Neural progenitor cell (in vitro differentiated cells): Measurements from ENCODE around the gene MAN1A1. TPM values are rescaled to one million over a fixed set of nuclear protein-coding genes. Genes with fewer than 3 reads are reported as not detected.

Source experiments
- DNase-seq: peaks from one replicate; pipeline ENCODE4 v3.0.0-alpha.2; 2016; ENCODE audit warnings: low spot score
- H2AFZ ChIP-seq: fragments of 200-600 bp; sonication (generic); replicated peaks from 2 replicates; pipeline ENCODE4 v1.6.1; 2016; ENCODE audit warnings: antibody characterized with exemption
- H3F3A ChIP-seq: fragments of 200-600 bp; sonication (generic); 2 replicates; pipeline ENCODE4 v1.6.1; 2016; ENCODE audit warnings: antibody characterized with exemption, low read depth
- H3K27ac ChIP-seq: fragments of 200-600 bp; sonication (generic); 2 replicates; pipeline ENCODE4 v1.5.1; 2016; ENCODE audit warnings: mild to moderate bottlenecking
- H3K27me3 ChIP-seq: fragments of 200-600 bp; sonication (generic); 2 replicates; pipeline ENCODE4 v1.6.1; 2016; ENCODE audit warnings: mild to moderate bottlenecking, moderate library complexity
- H3K36me3 ChIP-seq: fragments of 200-600 bp; sonication (generic); 2 replicates; pipeline ENCODE4 v1.5.1; 2016
- H3K4me1 ChIP-seq: fragments of 200-600 bp; sonication (generic); 2 replicates; pipeline ENCODE4 v1.6.1; 2016; ENCODE audit warnings: mixed run types
- H3K4me2 ChIP-seq: fragments of 200-600 bp; sonication (generic); 2 replicates; pipeline ENCODE4 v1.6.1; 2016
- H3K4me3 ChIP-seq: fragments of 200-600 bp; sonication (generic); 2 replicates; pipeline ENCODE4 v1.5.1; 2016
- H3K79me2 ChIP-seq: fragments of 200-600 bp; sonication (generic); 2 replicates; pipeline ENCODE4 v1.6.1; 2016; ENCODE audit warnings: low read depth
- H3K9ac ChIP-seq: fragments of 200-600 bp; sonication (generic); 2 replicates; pipeline ENCODE4 v1.6.1; 2016
- H3K9me3 ChIP-seq: fragments of 200-600 bp; sonication (generic); 2 replicates; pipeline ENCODE4 v1.5.1; 2016; ENCODE audit warnings: low read depth
- H4K20me1 ChIP-seq: fragments of 200-600 bp; sonication (generic); 2 replicates; pipeline ENCODE4 v1.6.1; 2016; ENCODE audit warnings: low read depth
- H3K27ac Mint-ChIP-seq: 3 replicates; pipeline ENCODE4 v1.8.0; 2021; ENCODE audit warnings: mixed read lengths
- H3K27me3 Mint-ChIP-seq: 2 replicates; pipeline ENCODE4 v1.8.0; 2022; ENCODE audit warnings: low read depth, mild to moderate bottlenecking, inconsistent platforms, moderate library complexity, mixed read lengths; ENCODE audit not compliant: insufficient read depth
- H3K36me3 Mint-ChIP-seq: 3 replicates; pipeline ENCODE4 v1.8.0; 2021; ENCODE audit warnings: mixed read lengths
- H3K4me1 Mint-ChIP-seq: 3 replicates; pipeline ENCODE4 v1.8.0; 2021; ENCODE audit warnings: mixed read lengths
- H3K4me3 Mint-ChIP-seq: 3 replicates; pipeline ENCODE4 v1.8.0; 2021; ENCODE audit warnings: mild to moderate bottlenecking, moderate library complexity, mixed read lengths
- H3K9me3 Mint-ChIP-seq: 3 replicates; pipeline ENCODE4 v1.8.0; 2020; ENCODE audit warnings: mixed read lengths
- CTCF ChIP-seq: fragments of 200-600 bp; sonication (generic); IDR thresholded peaks from 2 replicates; pipeline ENCODE4 v1.5.1; 2017; ENCODE audit warnings: antibody characterized with exemption, mild to moderate bottlenecking
- EZH2 ChIP-seq: fragments of 200-600 bp; sonication (generic); IDR thresholded peaks from 2 replicates; pipeline ENCODE4 v1.6.1; 2017; ENCODE audit warnings: antibody characterized with exemption, mild to moderate bottlenecking, moderate library complexity
- EZH2phosphoT487 ChIP-seq: fragments of 200-600 bp; sonication (generic); IDR thresholded peaks from 2 replicates; pipeline ENCODE4 v1.6.1; 2017; ENCODE audit warnings: antibody characterized with exemption
- total RNA-seq: library from RNA; depleted of rRNA; stranded (reverse); fragments of >200 nt; gene quantifications from 2 replicates; pipeline ENCODE4 v1.2.3, GENCODE V29; 2015; ENCODE audit warnings: low replicate concordance

Gene MAN1A1
- total RNA-seq, 1 donor from 2014 or later, result 5.2 TPM

- H2AFZ ChIP-seq, result no peak overlapping the region
Observed at GRCh38 chr6:119145111-119145510, 204.4 kb downstream of the MAN1A1 start.

GRCh38 chr6:119142637-119143036 lies 206.9 kb downstream of the MAN1A1 start:
- peaks cover 2% of the 10 kb centered on the region for H3K27me3 Mint-ChIP-seq
- H3K4me1 ChIP-seq, result no peaks in the 10 kb centered on the region

More at GRCh38 chr6:119145111-119145510, 204.4 kb downstream of the MAN1A1 start:
- Histone ChIP-seq H3F3A (no peaks in the 10 kb centered on the region), H3K4me2 (no peak overlapping the region), H3K4me1 (no peaks in the 10 kb centered on the region), H3K9me3 (no peaks in the 10 kb centered on the region), H3K4me3 (no peak overlapping the region), H3K79me2 (no peaks in the 10 kb centered on the region), H4K20me1 (no peaks in the 10 kb centered on the region), H3K27ac (no peak overlapping the region), H3K27me3 (no peaks in the 10 kb centered on the region), H3K9ac (no peak overlapping the region), H3K36me3 (no peaks in the 10 kb centered on the region)
- no peak overlapping the region for H3K27ac Mint-ChIP-seq
- H3K36me3 Mint-ChIP-seq, result no peaks in the 10 kb centered on the region
- no peaks in the 10 kb centered on the region for H3K9me3 Mint-ChIP-seq
- H3K4me1 Mint-ChIP-seq, result peaks cover 8% of the 10 kb centered on the region
- H3K4me3 Mint-ChIP-seq, result no peak overlapping the region
- H3K27me3 Mint-ChIP-seq, result no peaks in the 10 kb centered on the region
- no peak for TF ChIP-seq EZH2
- TF ChIP-seq EZH2phosphoT487, result no peak
- TF ChIP-seq CTCF, result no peak
- DNase-seq, result no peak

GRCh38 chr6:119142041-119142440 lies 207.5 kb downstream of the MAN1A1 start:
- Mint-ChIP-seq H3K4me1 (peaks cover 9% of the 10 kb centered on the region), H3K9me3 (no peaks in the 10 kb centered on the region), H3K4me3 (no peak overlapping the region), H3K27ac (no peak overlapping the region), H3K36me3 (no peaks in the 10 kb centered on the region), H3K27me3 (peaks cover 2% of the 10 kb centered on the region)
- Histone ChIP-seq H2AFZ (no peak overlapping the region), H3K27ac (no peak overlapping the region), H3K79me2 (no peaks in the 10 kb centered on the region), H3K9me3 (no peaks in the 10 kb centered on the region), H3K4me2 (no peak overlapping the region), H3K27me3 (no peaks in the 10 kb centered on the region), H4K20me1 (no peaks in the 10 kb centered on the region), H3K36me3 (no peaks in the 10 kb centered on the region), H3F3A (no peaks in the 10 kb centered on the region), H3K4me3 (no peak overlapping the region), H3K4me1 (no peaks in the 10 kb centered on the region), H3K9ac (no peak overlapping the region)
- no peak for DNase-seq
- TF ChIP-seq CTCF, result no peak
- no peak for TF ChIP-seq EZH2phosphoT487
- TF ChIP-seq EZH2, result no peak

More at GRCh38 chr6:119142637-119143036, 206.9 kb downstream of the MAN1A1 start:
- no peaks in the 10 kb centered on the region for H3K36me3 ChIP-seq
- H3K9ac ChIP-seq, result no peak overlapping the region
- no peaks in the 10 kb centered on the region for H4K20me1 ChIP-seq
- no peak overlapping the region for H3K27ac ChIP-seq
- H3K9me3 Mint-ChIP-seq, result no peaks in the 10 kb centered on the region
- H3K4me1 Mint-ChIP-seq, result peaks cover 9% of the 10 kb centered on the region
- no peak for TF ChIP-seq EZH2
- no peak for TF ChIP-seq CTCF
- no peak for TF ChIP-seq EZH2phosphoT487
- H3K36me3 Mint-ChIP-seq, result no peaks in the 10 kb centered on the region
- H3K4me2 ChIP-seq, result no peak overlapping the region
- DNase-seq, result no peak
- no peak overlapping the region for H3K27ac Mint-ChIP-seq
- no peak overlapping the region for H3K4me3 ChIP-seq
- no peaks in the 10 kb centered on the region for H3K79me2 ChIP-seq
- H3K4me3 Mint-ChIP-seq, result no peak overlapping the region
- no peak overlapping the region for H2AFZ ChIP-seq
- no peaks in the 10 kb centered on the region for H3F3A ChIP-seq
- H3K9me3 ChIP-seq, result no peaks in the 10 kb centered on the region
- H3K27me3 ChIP-seq, result no peaks in the 10 kb centered on the region
